Calu3 (cell line): ENCODE results near the gene SLC2A6. TPM values are rescaled to one million over a fixed set of nuclear protein-coding genes. Genes with fewer than 3 reads are reported as not detected.

Source experiments
- BruUV-seq: library from RNA; stranded (reverse); fragments of 400-500 nt; replicated peaks from 2 replicates; lab custom pipeline; 2021; lab: Mats Ljungman, UMichigan
- CTCF ChIA-PET: fragments of 300-600 bp; sonication (Branson Sonifier 250); formaldehyde crosslinking; loops from one replicate; lab custom pipeline; 2022; ENCODE audit warnings: antibody characterized with exemption; lab: Charles Lee
- DNase-seq: peaks from one replicate; pipeline ENCODE4 v3.0.0; 2022
- H3K27ac Mint-ChIP-seq: one replicate; pipeline ENCODE4 v1.8.0; 2022; ENCODE audit warnings: mixed read lengths; ENCODE audit not compliant: unreplicated experiment
- H3K27me3 Mint-ChIP-seq: one replicate; pipeline ENCODE4 v1.8.0; 2022; ENCODE audit warnings: mixed read lengths; ENCODE audit not compliant: unreplicated experiment
- H3K36me3 Mint-ChIP-seq: one replicate; pipeline ENCODE4 v1.8.0; 2022; ENCODE audit warnings: mild to moderate bottlenecking, moderate library complexity, mixed read lengths; ENCODE audit not compliant: insufficient read depth, unreplicated experiment
- H3K4me1 Mint-ChIP-seq: one replicate; pipeline ENCODE4 v1.8.0; 2022; ENCODE audit warnings: mild to moderate bottlenecking, low read depth, mixed read lengths; ENCODE audit not compliant: unreplicated experiment
- H3K4me3 Mint-ChIP-seq: one replicate; pipeline ENCODE4 v1.8.0; 2022; ENCODE audit warnings: mild to moderate bottlenecking, low read depth, moderate library complexity, mixed read lengths; ENCODE audit not compliant: unreplicated experiment
- H3K9me3 Mint-ChIP-seq: one replicate; pipeline ENCODE4 v1.8.0; 2022; ENCODE audit warnings: low read depth, mixed read lengths; ENCODE audit not compliant: unreplicated experiment
- intact Hi-C: fragments of 100-400 bp; cut with micrococcal nuclease; formaldehyde crosslinking; loops from one replicate; pipeline ENCODE4 v1.10.0; 2022; ENCODE audit not compliant: unreplicated experiment
- total RNA-seq: library from RNA; stranded (reverse); gene quantifications from 2 replicates; pipeline ENCODE4 v1.2.3, GENCODE V29; 2022
- TF ChIP-seq, protein P1 (sequence below): fragments of 200-600 bp; IDR thresholded peaks from one replicate; pipeline ENCODE4 v1.8.0; 2022; ENCODE audit warnings: antibody characterized with exemption; ENCODE audit not compliant: unreplicated experiment

SLC2A6 gene
- total RNA-seq, 1 experiment from 2014 or later: 11.6 TPM

DNA sequence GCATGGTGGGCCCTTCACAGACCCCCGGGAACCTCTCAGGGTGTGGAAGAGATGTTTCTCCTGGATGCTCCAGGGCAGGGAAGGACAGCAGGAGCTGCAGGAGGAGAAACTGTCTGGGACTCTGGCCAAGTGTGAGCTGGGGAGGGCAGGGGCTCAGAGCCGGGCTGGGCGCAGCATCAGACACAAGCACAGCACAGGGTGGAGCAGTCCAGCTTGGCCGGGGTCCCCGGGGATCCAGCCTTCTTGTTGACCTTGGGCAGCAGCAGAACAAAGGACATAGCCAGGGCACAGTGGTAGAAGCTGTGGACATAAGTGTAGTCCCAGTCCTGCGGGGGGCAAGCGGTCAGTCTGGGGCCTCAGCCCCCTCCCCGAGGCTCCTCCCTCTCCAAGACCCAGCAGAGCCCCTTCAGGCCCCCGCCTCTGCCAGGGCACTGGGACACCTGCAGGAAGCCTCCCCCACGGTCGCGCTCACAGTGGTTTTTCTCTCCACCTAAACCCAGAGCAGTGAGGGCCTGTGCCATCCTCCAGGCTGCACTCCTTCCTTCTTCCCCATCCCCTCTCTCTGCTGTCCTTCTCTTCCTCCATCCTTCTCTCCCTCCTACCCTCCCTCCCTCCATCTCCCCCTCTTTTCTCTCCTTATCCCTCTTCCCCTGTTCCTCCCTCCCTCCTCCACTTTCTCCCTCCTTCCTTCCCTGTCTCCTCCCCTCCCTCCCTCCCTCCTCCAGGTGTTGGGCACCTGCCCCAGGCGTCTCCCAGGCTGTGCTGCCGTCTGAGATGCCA is 35.8 kb upstream of the SLC2A6 start:
- TF ChIP-seq, protein P1, sequence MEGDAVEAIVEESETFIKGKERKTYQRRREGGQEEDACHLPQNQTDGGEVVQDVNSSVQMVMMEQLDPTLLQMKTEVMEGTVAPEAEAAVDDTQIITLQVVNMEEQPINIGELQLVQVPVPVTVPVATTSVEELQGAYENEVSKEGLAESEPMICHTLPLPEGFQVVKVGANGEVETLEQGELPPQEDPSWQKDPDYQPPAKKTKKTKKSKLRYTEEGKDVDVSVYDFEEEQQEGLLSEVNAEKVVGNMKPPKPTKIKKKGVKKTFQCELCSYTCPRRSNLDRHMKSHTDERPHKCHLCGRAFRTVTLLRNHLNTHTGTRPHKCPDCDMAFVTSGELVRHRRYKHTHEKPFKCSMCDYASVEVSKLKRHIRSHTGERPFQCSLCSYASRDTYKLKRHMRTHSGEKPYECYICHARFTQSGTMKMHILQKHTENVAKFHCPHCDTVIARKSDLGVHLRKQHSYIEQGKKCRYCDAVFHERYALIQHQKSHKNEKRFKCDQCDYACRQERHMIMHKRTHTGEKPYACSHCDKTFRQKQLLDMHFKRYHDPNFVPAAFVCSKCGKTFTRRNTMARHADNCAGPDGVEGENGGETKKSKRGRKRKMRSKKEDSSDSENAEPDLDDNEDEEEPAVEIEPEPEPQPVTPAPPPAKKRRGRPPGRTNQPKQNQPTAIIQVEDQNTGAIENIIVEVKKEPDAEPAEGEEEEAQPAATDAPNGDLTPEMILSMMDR: no peak
- H3K36me3 Mint-ChIP-seq: no peaks in the 10 kb centered on the region
- H3K9me3 Mint-ChIP-seq: no peaks in the 10 kb centered on the region
- no peak for DNase-seq
- peaks cover 18% of the 10 kb centered on the region for H3K27me3 Mint-ChIP-seq
- H3K4me3 Mint-ChIP-seq: no peak overlapping the region
- CTCF ChIA-PET: no interaction called here
- intact Hi-C loops: no loop called here
- H3K27ac Mint-ChIP-seq: no peak overlapping the region
- no TSS peak for BruUV-seq
- no peaks in the 10 kb centered on the region for H3K4me1 Mint-ChIP-seq

DNA sequence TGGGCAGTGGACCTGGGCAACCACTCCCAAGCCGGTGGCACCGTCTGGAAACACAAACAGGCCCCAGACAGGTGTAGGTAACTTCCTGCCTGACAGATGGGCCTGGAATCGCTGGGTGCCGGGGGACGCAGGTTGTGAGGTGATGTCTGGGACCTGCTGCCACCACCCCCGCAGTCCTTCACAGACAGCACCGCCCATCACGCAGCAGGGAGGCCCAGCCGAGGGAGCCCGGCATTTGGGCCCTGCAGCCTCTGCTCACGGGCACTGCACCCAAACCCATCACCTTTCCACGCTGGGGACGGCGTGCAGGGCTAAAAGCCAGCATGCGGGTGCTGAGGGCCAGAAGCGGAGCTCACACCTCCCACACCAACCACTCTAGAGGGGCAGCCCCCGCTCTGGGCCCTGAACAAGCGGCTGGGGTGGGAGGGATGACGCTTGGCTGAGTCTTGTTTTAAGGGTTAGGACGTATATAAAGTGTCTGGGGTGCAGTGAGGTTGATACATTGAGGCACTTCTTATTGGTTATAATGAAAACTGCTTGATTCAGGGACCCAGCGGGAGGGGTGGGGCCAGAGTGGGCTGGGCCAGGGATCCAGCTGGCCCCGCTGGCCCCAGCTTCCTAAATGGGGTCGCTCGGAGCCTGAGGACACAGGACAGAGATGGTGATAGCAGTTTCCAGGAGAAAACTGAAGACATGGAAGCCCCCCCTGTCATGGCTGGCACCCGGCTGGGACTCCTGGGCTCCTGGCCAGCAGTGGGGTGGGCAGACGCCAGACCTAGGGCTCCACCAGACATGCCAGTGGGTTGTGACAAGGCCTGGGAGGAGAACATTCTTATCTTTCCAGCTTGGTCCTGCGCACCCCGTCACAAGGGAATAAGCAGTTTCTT is 34.6 kb upstream of the SLC2A6 start:
- no peaks in the 10 kb centered on the region for H3K36me3 Mint-ChIP-seq

DNA sequence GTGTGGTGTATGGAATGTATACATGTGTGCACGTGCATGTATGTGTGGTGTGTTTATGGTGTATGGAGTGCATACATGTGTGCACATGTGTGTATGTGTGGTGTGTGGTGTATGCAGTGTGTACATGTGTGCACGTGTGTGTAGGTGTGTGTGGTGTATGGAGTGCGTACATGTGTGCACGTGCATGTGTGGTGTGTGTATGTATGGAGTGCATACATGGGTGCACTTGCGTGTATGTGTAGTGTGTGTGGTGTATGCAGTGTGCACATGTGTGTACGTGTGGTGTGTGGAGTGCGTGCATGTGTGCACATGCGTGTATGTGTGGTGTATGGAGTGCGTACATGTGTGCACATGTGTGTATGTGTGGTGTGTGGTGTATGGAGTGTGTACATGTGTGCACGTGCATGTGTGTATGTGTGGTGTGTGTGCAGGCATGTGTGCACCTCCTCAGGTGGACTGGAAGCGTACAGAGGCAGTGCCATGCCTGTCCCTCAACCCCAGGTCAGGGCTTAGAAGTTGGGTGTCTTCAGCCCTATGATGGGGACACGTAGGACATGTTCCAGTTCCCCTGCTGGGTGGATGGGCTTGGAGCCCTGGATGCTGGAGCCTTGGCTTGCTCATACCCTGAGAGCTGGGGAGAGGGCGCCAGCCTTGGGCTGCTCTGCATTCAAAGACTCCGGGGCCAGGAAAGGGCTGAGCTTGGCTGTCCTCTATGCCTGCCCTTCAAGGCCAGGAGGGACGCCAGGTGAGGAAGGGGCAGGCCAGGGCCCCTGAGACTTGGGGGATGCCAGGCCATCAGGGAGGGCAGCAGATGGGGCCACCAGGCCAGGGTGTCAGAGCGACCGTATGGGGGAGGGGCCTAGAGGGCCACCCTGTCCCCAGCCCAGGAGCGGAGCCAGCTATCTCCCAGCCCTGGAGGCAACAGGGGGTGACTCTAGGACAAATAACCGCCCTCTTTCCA is 33.6 kb upstream of the SLC2A6 start:
- Mint-ChIP-seq H3K27me3 (peaks cover 22% of the 10 kb centered on the region), H3K9me3 (no peaks in the 10 kb centered on the region), H3K4me1 (no peaks in the 10 kb centered on the region), H3K36me3 (no peaks in the 10 kb centered on the region), H3K4me3 (no peak overlapping the region), H3K27ac (no peak overlapping the region)
- no TSS peak for BruUV-seq
- CTCF ChIA-PET: no interaction called here
- TF ChIP-seq, protein P1: no peak
- DNase-seq: no peak
- intact Hi-C loops: no loop called here

More for the DNA sequence above, 34.6 kb upstream of the SLC2A6 start:
- no peaks in the 10 kb centered on the region for H3K9me3 Mint-ChIP-seq
- no peaks in the 10 kb centered on the region for H3K4me1 Mint-ChIP-seq
- BruUV-seq: no TSS peak
- no peak overlapping the region for H3K4me3 Mint-ChIP-seq
- intact Hi-C loops: no loop called here
- CTCF ChIA-PET: no interaction called here
- no peak for DNase-seq
- no peak overlapping the region for H3K27ac Mint-ChIP-seq
- peaks cover 18% of the 10 kb centered on the region for H3K27me3 Mint-ChIP-seq
- TF ChIP-seq, protein P1: no peak

DNA sequence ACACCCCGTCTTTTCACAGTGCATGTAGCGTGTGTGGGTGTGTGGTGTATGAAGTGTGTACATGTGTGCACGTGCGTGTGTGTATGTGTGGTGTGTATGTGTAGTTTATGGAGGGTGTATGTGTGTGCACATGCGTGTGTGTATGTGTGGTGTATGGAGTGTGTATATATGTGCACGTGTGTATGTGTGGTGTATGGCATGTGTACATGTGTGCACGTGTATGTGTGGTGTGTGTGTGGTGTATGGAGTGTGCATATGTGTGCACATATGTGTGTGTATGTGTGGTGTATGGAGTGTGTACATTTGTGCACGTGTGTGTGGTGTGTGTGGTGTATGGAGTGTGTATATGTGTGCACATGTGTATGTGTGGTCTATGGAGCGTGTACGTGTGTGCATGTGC is 32.7 kb upstream of the SLC2A6 start:
- CTCF ChIA-PET: no interaction called here
- BruUV-seq: no TSS peak
- H3K4me1 Mint-ChIP-seq: no peaks in the 10 kb centered on the region

More for the DNA sequence above, 32.7 kb upstream of the SLC2A6 start:
- Mint-ChIP-seq H3K9me3 (no peaks in the 10 kb centered on the region), H3K27ac (no peak overlapping the region), H3K4me3 (no peak overlapping the region), H3K27me3 (peaks cover 30% of the 10 kb centered on the region), H3K36me3 (no peaks in the 10 kb centered on the region)
- TF ChIP-seq, protein P1: no peak
- intact Hi-C loops: no loop called here
- DNase-seq: no peak
